DOHH2 (cell line): ENCODE measurements around the gene MIXL1.

Experiments used
- EZH2phosphoT487 ChIP-seq: fragments of 200-600 bp; sonication (generic); IDR thresholded peaks from 2 replicates; pipeline ENCODE4 v1.6.1; 2017; ENCODE audit warnings: borderline replicate concordance, mild to moderate bottlenecking, antibody characterized with exemption, low read length, moderate library complexity, mixed read lengths
- TF ChIP-seq, protein P1 (sequence below): fragments of 200-600 bp; sonication (generic); IDR thresholded peaks from one replicate; pipeline ENCODE4 v1.5.1; 2014; ENCODE audit warnings: antibody characterized with exemption, mild to moderate bottlenecking, low read depth, low read length; ENCODE audit not compliant: poor library complexity, severe bottlenecking

DNA sequence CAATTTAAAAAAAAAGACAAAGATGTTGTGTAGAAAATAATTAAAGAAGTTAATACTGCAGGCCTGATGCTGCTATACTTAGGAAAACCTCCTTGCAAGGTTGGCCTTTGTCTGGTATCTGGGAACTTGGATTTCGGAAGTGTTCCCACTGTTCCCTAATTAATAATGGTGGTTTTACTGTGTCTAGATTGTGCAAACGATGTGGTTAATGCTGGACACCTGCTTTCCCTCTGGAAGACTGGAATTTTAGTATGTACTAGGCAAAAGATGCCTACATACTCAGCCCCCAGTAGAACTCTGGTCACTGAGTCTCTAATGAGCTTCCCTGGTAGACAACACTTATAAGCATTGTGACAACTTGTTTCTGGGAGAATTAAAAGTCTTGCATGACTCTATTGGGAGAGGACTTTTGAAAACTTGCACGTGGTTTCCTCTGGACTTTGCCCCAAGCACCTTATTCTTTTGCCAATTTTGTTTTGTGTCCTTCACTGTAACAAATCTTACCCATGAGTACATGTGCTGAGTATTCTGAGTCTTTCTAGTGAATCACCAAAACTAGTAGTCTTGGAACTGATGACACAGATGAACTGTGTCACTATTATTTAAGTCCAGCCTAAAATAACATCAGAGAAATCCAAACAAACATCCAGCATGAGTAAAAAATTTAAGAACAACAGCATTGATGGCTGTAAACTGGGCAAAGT lies 45.1 kb downstream of the MIXL1 start:
- TF ChIP-seq, protein P1, sequence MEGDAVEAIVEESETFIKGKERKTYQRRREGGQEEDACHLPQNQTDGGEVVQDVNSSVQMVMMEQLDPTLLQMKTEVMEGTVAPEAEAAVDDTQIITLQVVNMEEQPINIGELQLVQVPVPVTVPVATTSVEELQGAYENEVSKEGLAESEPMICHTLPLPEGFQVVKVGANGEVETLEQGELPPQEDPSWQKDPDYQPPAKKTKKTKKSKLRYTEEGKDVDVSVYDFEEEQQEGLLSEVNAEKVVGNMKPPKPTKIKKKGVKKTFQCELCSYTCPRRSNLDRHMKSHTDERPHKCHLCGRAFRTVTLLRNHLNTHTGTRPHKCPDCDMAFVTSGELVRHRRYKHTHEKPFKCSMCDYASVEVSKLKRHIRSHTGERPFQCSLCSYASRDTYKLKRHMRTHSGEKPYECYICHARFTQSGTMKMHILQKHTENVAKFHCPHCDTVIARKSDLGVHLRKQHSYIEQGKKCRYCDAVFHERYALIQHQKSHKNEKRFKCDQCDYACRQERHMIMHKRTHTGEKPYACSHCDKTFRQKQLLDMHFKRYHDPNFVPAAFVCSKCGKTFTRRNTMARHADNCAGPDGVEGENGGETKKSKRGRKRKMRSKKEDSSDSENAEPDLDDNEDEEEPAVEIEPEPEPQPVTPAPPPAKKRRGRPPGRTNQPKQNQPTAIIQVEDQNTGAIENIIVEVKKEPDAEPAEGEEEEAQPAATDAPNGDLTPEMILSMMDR = no peak
- TF ChIP-seq EZH2phosphoT487 = no peak
